CD4-positive, alpha-beta T cell treated with Interleukin-6 for 4 hours (primary cell): ENCODE data around the gene ENG.

ENCODE experiments used
- DNase-seq: peaks from one replicate; pipeline ENCODE4 v3.0.0-alpha.2; 2020; ENCODE audit warnings: mixed read lengths

The ENG gene

GRCh38 chr9:127772603-127773002 is 81.9 kb downstream of the ENG start:
- DNase-seq = no peak

GRCh38 chr9:127771570-127772189 is 82.8 kb downstream of the ENG start:
- DNase-seq = no peak

GRCh38 chr9:127770905-127771569 is 83.4 kb downstream of the ENG start:
- DNase-seq = peak; percentile 99

GRCh38 chr9:127770583-127770904 is 83.9 kb downstream of the ENG start:
- no peak for DNase-seq

GRCh38 chr9:127769929-127770582 is 84.4 kb downstream of the ENG start:
- no peak for DNase-seq

- DNase-seq = no peak
These were observed 85.4 kb downstream of the ENG start for GRCh38 chr9:127769101-127769500.

GRCh38 chr9:127768698-127769097 is 85.8 kb downstream of the ENG start:
- no peak for DNase-seq

GRCh38 chr9:127767909-127768331 is 86.5 kb downstream of the ENG start:
- DNase-seq = no peak

GRCh38 chr9:127767410-127767809 is 87.0 kb downstream of the ENG start:
- peak; percentile 52 for DNase-seq

GRCh38 chr9:127765418-127765817 is 89.0 kb downstream of the ENG start:
- DNase-seq = no peak
